Stimulated activated CD4-positive, alpha-beta T cell treated with anti-CD3 and anti-CD28 coated beads, Interleukin-4, amount 100 ng/mL, for 24 hours (primary cell): ENCODE data around the gene KIN.
"Not testable (repeated sequence)": the region's sequence is repeated elsewhere in the genome, so short reads cannot be mapped to it uniquely, and the experiment has no call there.

Experiments
- DNase-seq: peaks from one replicate; pipeline ENCODE4 v3.0.0-alpha.2; 2020

Gene KIN

GRCh38 chr10:7787857-7788638 lies at the start of gene KIN, which contains the start of gene ATP5F1C:
Gene KIN (minus strand): TSS chr10:7787993. CDS start chr10:7787933, 60 bp downstream.
Gene ATP5F1C (plus strand): TSS chr10:7788177. CDS start chr10:7788208, 31 bp downstream.
- DNase-seq = peak; percentile 97

- DNase-seq = no peak
These were observed 48.8 kb upstream of the KIN start for GRCh38 chr10:7836571-7836970.

GRCh38 chr10:7834262-7834661 lies 46.5 kb upstream of the KIN start:
- no peak for DNase-seq

- no peak for DNase-seq
These were observed 45.4 kb upstream of the KIN start for GRCh38 chr10:7833210-7833609.

GRCh38 chr10:7832060-7832459 lies 44.3 kb upstream of the KIN start:
- DNase-seq = no peak

- no peak for DNase-seq
These were observed 41.6 kb upstream of the KIN start for GRCh38 chr10:7829289-7829834.

GRCh38 chr10:7826971-7827370 lies 39.2 kb upstream of the KIN start:
- no peak for DNase-seq

- DNase-seq = no peak
These were observed 36.5 kb upstream of the KIN start for GRCh38 chr10:7824251-7824650.

GRCh38 chr10:7819121-7819460 lies 31.3 kb upstream of the KIN start:
- peak; percentile 25 for DNase-seq

- DNase-seq = peak; percentile 94
These were observed 30.7 kb upstream of the KIN start, which contains the start of gene TAF3 for GRCh38 chr10:7818295-7819120. Gene TAF3 (plus strand): TSS chr10:7818505. CDS start chr10:7818710, 205 bp downstream.

GRCh38 chr10:7817984-7818294 lies 30.1 kb upstream of the KIN start:
- no peak for DNase-seq

GRCh38 chr10:7817576-7817975 lies 29.8 kb upstream of the KIN start:
- DNase-seq = no peak

GRCh38 chr10:7813481-7813880 lies 25.7 kb upstream of the KIN start:
- no peak for DNase-seq

GRCh38 chr10:7811743-7812142 lies 23.9 kb upstream of the KIN start:
- not testable (repeated sequence) for DNase-seq

GRCh38 chr10:7811000-7811399 lies 23.2 kb upstream of the KIN start:
- no peak for DNase-seq

GRCh38 chr10:7810443-7810842 lies 22.6 kb upstream of the KIN start:
- no peak for DNase-seq

GRCh38 chr10:7808686-7809267 lies 21.0 kb upstream of the KIN start:
- DNase-seq = no peak

GRCh38 chr10:7804741-7805140 lies 16.9 kb upstream of the KIN start:
- no peak for DNase-seq

- no peak for DNase-seq
These were observed 16.4 kb upstream of the KIN start for GRCh38 chr10:7804216-7804615.

- no peak for DNase-seq
These were observed 14.8 kb upstream of the KIN start for GRCh38 chr10:7802606-7803005.

GRCh38 chr10:7797582-7797981 lies 9.8 kb upstream of the KIN start:
- no peak for DNase-seq

- DNase-seq = no peak
These were observed 7.8 kb upstream of the KIN start for GRCh38 chr10:7795605-7796004.

GRCh38 chr10:7794251-7795026 lies 6.6 kb upstream of the KIN start:
- no peak for DNase-seq
